Embryonic facial prominence (tissue), 1 donor: Measurements from ENCODE around the gene EPN1.
"Not testable (repeated sequence)": the region's sequence is repeated elsewhere in the genome, so short reads cannot be mapped to it uniquely, and the experiment has no call there.

Source experiments
- DNase-seq: peaks from one replicate; pipeline ENCODE4 v3.0.0-alpha.2; 2016; ENCODE audit errors: extremely low spot score

EPN1 gene

GRCh38 chr19:55693336-55693974 lies 18.4 kb downstream of the EPN1 start:
- DNase-seq: no peak

GRCh38 chr19:55694241-55694655 lies 19.2 kb downstream of the EPN1 start:
- DNase-seq: no peak

- no peak for DNase-seq
Measured at GRCh38 chr19:55694656-55695491, 19.8 kb downstream of the EPN1 start.

GRCh38 chr19:55695511-55696290 lies 20.7 kb downstream of the EPN1 start:
- no peak for DNase-seq

GRCh38 chr19:55696301-55697068 lies 21.5 kb downstream of the EPN1 start:
- no peak for DNase-seq

- no peak for DNase-seq
Measured at GRCh38 chr19:55697069-55697440, 22.0 kb downstream of the EPN1 start.

- no peak for DNase-seq
Measured at GRCh38 chr19:55697698-55698097, 22.7 kb downstream of the EPN1 start.

- DNase-seq: no peak
Measured at GRCh38 chr19:55698256-55698655, 23.2 kb downstream of the EPN1 start.

GRCh38 chr19:55699221-55699620 lies 24.2 kb downstream of the EPN1 start:
- DNase-seq: no peak

GRCh38 chr19:55700813-55701212 lies 25.8 kb downstream of the EPN1 start:
- no peak for DNase-seq

- DNase-seq: no peak
Measured at GRCh38 chr19:55702131-55702627, 27.2 kb downstream of the EPN1 start.

GRCh38 chr19:55703790-55704215 lies 28.8 kb downstream of the EPN1 start:
- DNase-seq: no peak

GRCh38 chr19:55704494-55705245 lies 29.6 kb downstream of the EPN1 start:
- DNase-seq: no peak

- no peak for DNase-seq
Measured at GRCh38 chr19:55705972-55706371, 30.9 kb downstream of the EPN1 start.

- no peak for DNase-seq
Measured at GRCh38 chr19:55711719-55712118, 36.7 kb downstream of the EPN1 start.

- DNase-seq: no peak
Measured at GRCh38 chr19:55712804-55713631, 38.0 kb downstream of the EPN1 start.

GRCh38 chr19:55716531-55716930 lies 41.5 kb downstream of the EPN1 start:
- no peak for DNase-seq

- DNase-seq: no peak
Measured at GRCh38 chr19:55717251-55717650, 42.2 kb downstream of the EPN1 start.

GRCh38 chr19:55717879-55718711 lies 43.1 kb downstream of the EPN1 start:
- not testable (repeated sequence) for DNase-seq
